Mucosa of descending colon (tissue), 3 donors: Measurements from ENCODE around the gene MTG1. TPM values are rescaled to one million over a fixed set of nuclear protein-coding genes. Genes with fewer than 3 reads are reported as not detected.

ENCODE experiments used
- ATAC-seq: fragments of 200-7000 bp; cut with Tn5 transposase; one replicate; pipeline ENCODE4 v1.9.1; 2020; ENCODE audit warnings: mild to moderate bottlenecking, moderate library complexity
- DNase-seq, 3 donors: peaks; one replicate each; pipeline ENCODE4 v3.0.0-alpha.2; 2020
- H3K36me3 ChIP-seq: fragments of 200-600 bp; one replicate; pipeline ENCODE4 v1.8.0; 2021; ENCODE audit warnings: low read depth, mild to moderate bottlenecking
- H3K4me1 ChIP-seq: fragments of 200-600 bp; one replicate; pipeline ENCODE4 v1.8.0; 2021; ENCODE audit warnings: low read depth, mild to moderate bottlenecking
- H3K4me3 ChIP-seq: fragments of 200-600 bp; one replicate; pipeline ENCODE4 v1.8.0; 2021; ENCODE audit warnings: mild to moderate bottlenecking
- H3K9me3 ChIP-seq: fragments of 200-600 bp; one replicate; pipeline ENCODE4 v1.8.0; 2021; ENCODE audit warnings: mild to moderate bottlenecking
- CTCF ChIP-seq: fragments of 200-600 bp; IDR thresholded peaks from one replicate; pipeline ENCODE4 v1.8.0; 2022; ENCODE audit warnings: antibody characterized with exemption, mild to moderate bottlenecking
- intact Hi-C, 2 donors: fragments of 100-400 bp; cut with DNase I in 1 of 2; cut with micrococcal nuclease in 1 of 2; formaldehyde crosslinking; loops; one replicate each; pipeline versions ENCODE4 v1.11.0 to v1.11.1; 2022; cut with DNase I, micrococcal nuclease
- total RNA-seq, 3 donors: library from RNA; stranded (reverse); fragmentation: NEBNext Ultra II Directional in 2 of 3; extraction: Animal tissue kit (Norgen Biotek cat#: 25700) in 2 of 3; gene quantifications; one replicate each; pipeline versions ENCODE4 v1.2.1 to v1.2.4, GENCODE V29; 2021 to 2023
- donor health status: DM: no; HTN: no; CAD: no; lungs with moderate emphysema.
- donor health status: DM: no; HTN: no; CAD: no.
- donor health status: DM: no; HTN: yes; CAD: no.

Gene MTG1
- total RNA-seq, 3 donors from 2014 or later, result 43.6 to 52.7 (median 45.6) TPM

- Histone ChIP-seq H3K36me3 (no peaks in the 10 kb centered on the region), H3K9me3 (no peaks in the 10 kb centered on the region), H3K4me1 (no peaks in the 10 kb centered on the region), H3K4me3 (no peak overlapping the region)
- no peak for ATAC-seq
- DNase-seq, result no peak
- intact Hi-C loops, result no loop called here
- TF ChIP-seq CTCF, result no peak
Measured at GRCh38 chr10:133461027-133461426, 67.1 kb downstream of the MTG1 start.

GRCh38 chr10:133461841-133462240 lies 67.9 kb downstream of the MTG1 start:
- Histone ChIP-seq H3K36me3 (no peaks in the 10 kb centered on the region), H3K4me1 (no peaks in the 10 kb centered on the region), H3K4me3 (no peak overlapping the region), H3K9me3 (no peaks in the 10 kb centered on the region)
- ATAC-seq (no peak), DNase-seq (no peak)
- TF ChIP-seq CTCF, result no peak
- intact Hi-C loops, result no loop called here

- no peak for TF ChIP-seq CTCF
- H3K4me1 ChIP-seq, result no peaks in the 10 kb centered on the region
- no peaks in the 10 kb centered on the region for H3K9me3 ChIP-seq
- intact Hi-C loops, result no loop called here
- no peak overlapping the region for H3K4me3 ChIP-seq
- DNase-seq (no peak), ATAC-seq (no peak)
- no peaks in the 10 kb centered on the region for H3K36me3 ChIP-seq
Measured at GRCh38 chr10:133462512-133463305, 68.8 kb downstream of the MTG1 start.

- TF ChIP-seq CTCF, result no peak
- H3K4me1 ChIP-seq, result no peaks in the 10 kb centered on the region
- no peak overlapping the region for H3K4me3 ChIP-seq
- no peak for ATAC-seq
- no peak for DNase-seq
- no peaks in the 10 kb centered on the region for H3K36me3 ChIP-seq
- intact Hi-C loops, result no loop called here
- no peaks in the 10 kb centered on the region for H3K9me3 ChIP-seq
Measured at GRCh38 chr10:133464582-133465031, 70.7 kb downstream of the MTG1 start.

GRCh38 chr10:133465191-133465949 lies 71.4 kb downstream of the MTG1 start:
- no peak for TF ChIP-seq CTCF
- H3K4me1 ChIP-seq, result no peaks in the 10 kb centered on the region
- ATAC-seq (no peak), DNase-seq (no peak)
- H3K4me3 ChIP-seq, result no peak overlapping the region
- H3K36me3 ChIP-seq, result no peaks in the 10 kb centered on the region
- intact Hi-C loops, result no loop called here
- H3K9me3 ChIP-seq, result no peaks in the 10 kb centered on the region
